Loucy (cell line): ENCODE results near the gene MIB1.

Experiments used
- H2AFZ ChIP-seq: fragments of 200-600 bp; sonication (generic); 2 replicates; pipeline ENCODE4 v1.6.0; 2016; ENCODE audit warnings: antibody characterized with exemption, mild to moderate bottlenecking, low read length, moderate library complexity
- H3F3A ChIP-seq: fragments of 200-600 bp; 2 replicates; pipeline ENCODE4 v1.6.0; 2016; ENCODE audit warnings: antibody characterized with exemption, low read depth, mild to moderate bottlenecking
- H3K27me3 ChIP-seq: fragments of 200-600 bp; sonication (generic); 2 replicates; pipeline ENCODE4 v1.6.1; 2014; ENCODE audit warnings: low read length, mild to moderate bottlenecking; ENCODE audit not compliant: insufficient read depth, poor library complexity, severe bottlenecking
- H3K36me3 ChIP-seq: fragments of 200-600 bp; sonication (generic); 2 replicates; pipeline ENCODE4 v1.6.1; 2016; ENCODE audit warnings: low read length; ENCODE audit not compliant: insufficient read depth
- H3K4me1 ChIP-seq: fragments of 200-600 bp; sonication (generic); 2 replicates; pipeline ENCODE4 v1.5.1; 2014; ENCODE audit warnings: low read length, mild to moderate bottlenecking; ENCODE audit not compliant: insufficient read depth, poor library complexity, severe bottlenecking
- H3K4me2 ChIP-seq: fragments of 200-600 bp; sonication (generic); 2 replicates; pipeline ENCODE4 v1.6.0; 2014; ENCODE audit warnings: antibody characterized with exemption, low read length, low read depth, mild to moderate bottlenecking; ENCODE audit not compliant: poor library complexity, severe bottlenecking
- H3K4me3 ChIP-seq: fragments of 200-600 bp; sonication (generic); 2 replicates; pipeline ENCODE4 v1.5.1; 2014; ENCODE audit warnings: low read length, mild to moderate bottlenecking, mixed read lengths; ENCODE audit not compliant: poor library complexity, severe bottlenecking
- H3K79me2 ChIP-seq: fragments of 200-600 bp; sonication (generic); 2 replicates; pipeline ENCODE4 v1.6.1; 2014; ENCODE audit warnings: low read length; ENCODE audit not compliant: insufficient read depth
- H3K9ac ChIP-seq: fragments of 200-600 bp; sonication (generic); 2 replicates; pipeline ENCODE4 v1.6.0; 2014; ENCODE audit warnings: mild to moderate bottlenecking, low read depth, low read length, moderate library complexity; ENCODE audit not compliant: poor library complexity, severe bottlenecking
- H3K9me2 ChIP-seq: fragments of 200-600 bp; sonication (generic); replicated peaks from 2 replicates; pipeline ENCODE4 v1.6.1; 2016; ENCODE audit warnings: low read depth, low read length, mixed read lengths
- H3K9me3 ChIP-seq: fragments of 200-600 bp; sonication (generic); 2 replicates; pipeline ENCODE4 v1.6.1; 2014; ENCODE audit warnings: mild to moderate bottlenecking, antibody characterized with exemption, low read length, low read depth; ENCODE audit not compliant: insufficient read depth
- H4K20me1 ChIP-seq: fragments of 200-600 bp; sonication (generic); 2 replicates; pipeline ENCODE4 v1.6.0; 2014; ENCODE audit warnings: antibody characterized with exemption, low read length, mild to moderate bottlenecking; ENCODE audit not compliant: insufficient read depth, poor library complexity, severe bottlenecking
- CTCF ChIP-seq: fragments of 200-600 bp; sonication (generic); conservative IDR thresholded peaks from 2 replicates; pipeline ENCODE4 v1.5.1; 2014; ENCODE audit warnings: mild to moderate bottlenecking, antibody characterized with exemption, low read length
- EZH2phosphoT487 ChIP-seq: fragments of 200-600 bp; IDR thresholded peaks from 2 replicates; pipeline ENCODE4 v1.6.1; 2018; ENCODE audit warnings: antibody characterized with exemption, mild to moderate bottlenecking, moderate library complexity, borderline replicate concordance

Gene MIB1

GRCh38 chr18:21910906-21911305 lies 170.3 kb downstream of the MIB1 start:
- no peaks in the 10 kb centered on the region for H4K20me1 ChIP-seq

GRCh38 chr18:21911551-21911950 lies 171.0 kb downstream of the MIB1 start:
- no peaks in the 10 kb centered on the region for H4K20me1 ChIP-seq
- no peak overlapping the region for H3K4me2 ChIP-seq
- H3K9ac ChIP-seq: no peak overlapping the region
- no peaks in the 10 kb centered on the region for H3K9me2 ChIP-seq
- no peaks in the 10 kb centered on the region for H3K9me3 ChIP-seq
- H3K27me3 ChIP-seq: no peaks in the 10 kb centered on the region
- H2AFZ ChIP-seq: no peak overlapping the region
- no peak overlapping the region for H3K4me3 ChIP-seq
- no peaks in the 10 kb centered on the region for H3F3A ChIP-seq
- H3K36me3 ChIP-seq: no peaks in the 10 kb centered on the region
- no peaks in the 10 kb centered on the region for H3K79me2 ChIP-seq
- no peaks in the 10 kb centered on the region for H3K4me1 ChIP-seq
- TF ChIP-seq CTCF (no peak), EZH2phosphoT487 (no peak)

More at GRCh38 chr18:21910906-21911305, 170.3 kb downstream of the MIB1 start:
- no peak for TF ChIP-seq EZH2phosphoT487
- no peak for TF ChIP-seq CTCF
- no peaks in the 10 kb centered on the region for H3K27me3 ChIP-seq
- no peaks in the 10 kb centered on the region for H3K4me1 ChIP-seq
- H3F3A ChIP-seq: no peaks in the 10 kb centered on the region
- H3K36me3 ChIP-seq: no peaks in the 10 kb centered on the region
- H3K4me2 ChIP-seq: no peak overlapping the region
- H3K79me2 ChIP-seq: no peaks in the 10 kb centered on the region
- no peaks in the 10 kb centered on the region for H3K9me3 ChIP-seq
- H3K4me3 ChIP-seq: no peak overlapping the region
- no peak overlapping the region for H3K9ac ChIP-seq
- H3K9me2 ChIP-seq: no peaks in the 10 kb centered on the region
- no peak overlapping the region for H2AFZ ChIP-seq

- Histone ChIP-seq H3K4me1 (no peaks in the 10 kb centered on the region), H3K27me3 (no peaks in the 10 kb centered on the region), H4K20me1 (no peaks in the 10 kb centered on the region), H3K9ac (no peak overlapping the region), H3K9me2 (no peaks in the 10 kb centered on the region), H3K9me3 (no peaks in the 10 kb centered on the region), H3K4me3 (no peak overlapping the region), H3F3A (no peaks in the 10 kb centered on the region), H3K79me2 (no peaks in the 10 kb centered on the region), H2AFZ (no peak overlapping the region), H3K36me3 (no peaks in the 10 kb centered on the region), H3K4me2 (no peak overlapping the region)
- no peak for TF ChIP-seq EZH2phosphoT487
- TF ChIP-seq CTCF: no peak; the same call in 1 of the 2 replicates
Observed at GRCh38 chr18:21912339-21913239, 172.0 kb downstream of the MIB1 start.
